Measurements from ENCODE around the gene NMNAT3. TPM values are rescaled to one million over a fixed set of nuclear protein-coding genes. Genes with fewer than 3 reads are reported as not detected.

NMNAT3 gene
- total RNA-seq, 2 donors from 2014 or later, result 1.2 to 1.6 TPM

- H3K36me3 ChIP-seq (ENCODE audit: control insufficient read depth, insufficient read depth, low read length), result no peaks in the 10 kb centered on the region
- no peaks in the 10 kb centered on the region for H3K9me3 ChIP-seq (ENCODE audit: control insufficient read depth, low read length)
- H3K27me3 ChIP-seq (ENCODE audit: control insufficient read depth, insufficient read depth, low read length, poor library complexity, severe bottlenecking), result no peaks in the 10 kb centered on the region
- no peak overlapping the region for H3K9ac ChIP-seq (ENCODE audit: extremely low read depth, low read length, poor library complexity, severe bottlenecking)
- no peak overlapping the region for H3K27ac Mint-ChIP-seq
- H3K9me3 Mint-ChIP-seq, result no peaks in the 10 kb centered on the region
- no peak for DNase-seq
- H3K4me1 ChIP-seq (ENCODE audit: control insufficient read depth, insufficient read depth, low read length), result peaks cover 4% of the 10 kb centered on the region
- H3K4me3 ChIP-seq (ENCODE audit: low read length), result no peak overlapping the region
- H3K4me3 Mint-ChIP-seq, result no peak overlapping the region
- H3K27ac ChIP-seq (ENCODE audit: low read depth, low read length), result no peak overlapping the region
- TF ChIP-seq, protein P1, sequence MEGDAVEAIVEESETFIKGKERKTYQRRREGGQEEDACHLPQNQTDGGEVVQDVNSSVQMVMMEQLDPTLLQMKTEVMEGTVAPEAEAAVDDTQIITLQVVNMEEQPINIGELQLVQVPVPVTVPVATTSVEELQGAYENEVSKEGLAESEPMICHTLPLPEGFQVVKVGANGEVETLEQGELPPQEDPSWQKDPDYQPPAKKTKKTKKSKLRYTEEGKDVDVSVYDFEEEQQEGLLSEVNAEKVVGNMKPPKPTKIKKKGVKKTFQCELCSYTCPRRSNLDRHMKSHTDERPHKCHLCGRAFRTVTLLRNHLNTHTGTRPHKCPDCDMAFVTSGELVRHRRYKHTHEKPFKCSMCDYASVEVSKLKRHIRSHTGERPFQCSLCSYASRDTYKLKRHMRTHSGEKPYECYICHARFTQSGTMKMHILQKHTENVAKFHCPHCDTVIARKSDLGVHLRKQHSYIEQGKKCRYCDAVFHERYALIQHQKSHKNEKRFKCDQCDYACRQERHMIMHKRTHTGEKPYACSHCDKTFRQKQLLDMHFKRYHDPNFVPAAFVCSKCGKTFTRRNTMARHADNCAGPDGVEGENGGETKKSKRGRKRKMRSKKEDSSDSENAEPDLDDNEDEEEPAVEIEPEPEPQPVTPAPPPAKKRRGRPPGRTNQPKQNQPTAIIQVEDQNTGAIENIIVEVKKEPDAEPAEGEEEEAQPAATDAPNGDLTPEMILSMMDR (conservative IDR thresholded peaks at IDR 0.05), result no peak
- H3K27me3 Mint-ChIP-seq (ENCODE audit: insufficient read depth), result no peaks in the 10 kb centered on the region
- 84 to 90% methylated on average over 3 to 5 of the region's 5 CpGs for WGBS, 2 experiments (ENCODE audit: insufficient coverage in 1 of 2, insufficient read length in 1 of 2)
- H3K36me3 Mint-ChIP-seq (ENCODE audit: low read depth), result no peaks in the 10 kb centered on the region
- H3K4me1 Mint-ChIP-seq, result peaks cover 10% of the 10 kb centered on the region
Measured at GRCh38 chr3:139627759-139628158, 50.0 kb downstream of the NMNAT3 start.

DNA sequence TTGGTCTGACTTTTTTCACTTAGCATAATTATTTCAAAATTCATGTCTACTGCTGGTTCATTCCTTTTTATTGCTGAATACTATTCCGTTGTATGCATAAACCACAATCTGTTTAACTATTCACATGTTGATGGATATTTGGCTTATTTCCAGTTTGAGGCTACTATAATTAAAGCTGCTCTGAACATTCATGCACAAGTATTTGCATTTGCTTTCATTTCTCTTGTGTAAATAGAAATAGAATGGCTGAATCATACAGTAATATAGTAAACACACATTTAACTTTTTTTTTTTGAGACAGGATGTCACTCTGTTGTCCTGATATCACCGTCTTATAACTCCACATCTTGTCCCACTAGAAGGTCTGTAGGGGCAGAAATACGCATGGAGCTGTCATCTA is 57.3 kb downstream of the NMNAT3 start:
- Histone ChIP-seq H3K9ac (ENCODE audit: extremely low read depth, low read length, poor library complexity, severe bottlenecking) (no peak overlapping the region), H3K27ac (ENCODE audit: low read depth, low read length) (no peak overlapping the region), H3K9me3 (ENCODE audit: control insufficient read depth, low read length) (no peaks in the 10 kb centered on the region), H3K36me3 (ENCODE audit: control insufficient read depth, insufficient read depth, low read length) (no peaks in the 10 kb centered on the region), H3K4me3 (ENCODE audit: low read length) (no peak overlapping the region), H3K4me1 (ENCODE audit: control insufficient read depth, insufficient read depth, low read length) (no peaks in the 10 kb centered on the region), H3K27me3 (ENCODE audit: control insufficient read depth, insufficient read depth, low read length, poor library complexity, severe bottlenecking) (peaks cover 7% of the 10 kb centered on the region)
- 82 to 92% methylated on average over 2 to 3 of the region's 3 CpGs for WGBS, 2 experiments (ENCODE audit: insufficient coverage in 1 of 2, insufficient read length in 1 of 2)
- TF ChIP-seq, protein P1 (conservative IDR thresholded peaks at IDR 0.05), result no peak
- Mint-ChIP-seq H3K27ac (no peak overlapping the region), H3K4me1 (no peaks in the 10 kb centered on the region), H3K4me3 (no peak overlapping the region), H3K36me3 (ENCODE audit: low read depth) (no peaks in the 10 kb centered on the region), H3K27me3 (ENCODE audit: insufficient read depth) (no peaks in the 10 kb centered on the region), H3K9me3 (no peaks in the 10 kb centered on the region)
- no peak for DNase-seq

- DNase-seq, result no peak
- H3K27me3 Mint-ChIP-seq (ENCODE audit: insufficient read depth), result no peaks in the 10 kb centered on the region
- TF ChIP-seq, protein P1 (conservative IDR thresholded peaks at IDR 0.05), result no peak
- H3K27ac ChIP-seq (ENCODE audit: low read depth, low read length), result no peak overlapping the region
- H3K36me3 ChIP-seq (ENCODE audit: control insufficient read depth, insufficient read depth, low read length), result no peaks in the 10 kb centered on the region
- H3K9me3 Mint-ChIP-seq, result no peaks in the 10 kb centered on the region
- H3K4me3 ChIP-seq (ENCODE audit: low read length), result no peak overlapping the region
- no peak overlapping the region for H3K27ac Mint-ChIP-seq
- no peaks in the 10 kb centered on the region for H3K4me1 Mint-ChIP-seq
- H3K4me1 ChIP-seq (ENCODE audit: control insufficient read depth, insufficient read depth, low read length), result no peaks in the 10 kb centered on the region
- H3K9ac ChIP-seq (ENCODE audit: extremely low read depth, low read length, poor library complexity, severe bottlenecking), result no peak overlapping the region
- no peaks in the 10 kb centered on the region for H3K9me3 ChIP-seq (ENCODE audit: control insufficient read depth, low read length)
- H3K36me3 Mint-ChIP-seq (ENCODE audit: low read depth), result no peaks in the 10 kb centered on the region
- 67 to 86% methylated on average over 1 of the region's 1 CpG for WGBS, 2 experiments (ENCODE audit: insufficient coverage in 1 of 2, insufficient read length in 1 of 2)
- no peak overlapping the region for H3K4me3 Mint-ChIP-seq
- H3K27me3 ChIP-seq (ENCODE audit: control insufficient read depth, insufficient read depth, low read length, poor library complexity, severe bottlenecking), result peaks cover 7% of the 10 kb centered on the region
Measured at GRCh38 chr3:139619484-139619883, 58.3 kb downstream of the NMNAT3 start.
